ENCODE measurements around the gene ARL15.

DNA sequence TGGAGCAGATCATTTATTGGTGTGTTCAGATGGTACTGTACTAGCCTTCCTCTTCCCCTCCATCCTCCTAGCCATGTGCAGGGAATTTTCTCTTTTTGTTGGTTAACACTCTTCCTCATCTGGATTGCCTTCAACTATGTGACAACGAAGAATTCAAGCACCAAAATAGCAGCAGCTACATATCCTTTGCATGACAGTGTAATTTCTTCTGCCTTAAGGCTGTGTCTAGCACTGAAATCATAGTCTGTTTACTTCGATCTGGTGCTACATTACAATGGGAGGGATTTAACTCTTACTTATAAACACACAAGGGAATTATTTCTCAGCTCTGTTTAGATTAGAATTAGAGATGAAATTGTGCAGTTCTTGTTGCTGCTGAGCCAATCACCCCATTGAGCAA, 260.4 kb downstream of the ARL15 start:
- TF ChIP-seq, protein P1, sequence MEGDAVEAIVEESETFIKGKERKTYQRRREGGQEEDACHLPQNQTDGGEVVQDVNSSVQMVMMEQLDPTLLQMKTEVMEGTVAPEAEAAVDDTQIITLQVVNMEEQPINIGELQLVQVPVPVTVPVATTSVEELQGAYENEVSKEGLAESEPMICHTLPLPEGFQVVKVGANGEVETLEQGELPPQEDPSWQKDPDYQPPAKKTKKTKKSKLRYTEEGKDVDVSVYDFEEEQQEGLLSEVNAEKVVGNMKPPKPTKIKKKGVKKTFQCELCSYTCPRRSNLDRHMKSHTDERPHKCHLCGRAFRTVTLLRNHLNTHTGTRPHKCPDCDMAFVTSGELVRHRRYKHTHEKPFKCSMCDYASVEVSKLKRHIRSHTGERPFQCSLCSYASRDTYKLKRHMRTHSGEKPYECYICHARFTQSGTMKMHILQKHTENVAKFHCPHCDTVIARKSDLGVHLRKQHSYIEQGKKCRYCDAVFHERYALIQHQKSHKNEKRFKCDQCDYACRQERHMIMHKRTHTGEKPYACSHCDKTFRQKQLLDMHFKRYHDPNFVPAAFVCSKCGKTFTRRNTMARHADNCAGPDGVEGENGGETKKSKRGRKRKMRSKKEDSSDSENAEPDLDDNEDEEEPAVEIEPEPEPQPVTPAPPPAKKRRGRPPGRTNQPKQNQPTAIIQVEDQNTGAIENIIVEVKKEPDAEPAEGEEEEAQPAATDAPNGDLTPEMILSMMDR (IDR thresholded peaks at IDR 0.05): no peak
- TF ChIP-seq POLR2AphosphoS5 (IDR thresholded peaks at IDR 0.05): no peak

Measured in breast epithelium (tissue), 3 donors.